PC-3 (cell line): ENCODE results near the gene SLC7A1. TPM values are rescaled to one million over a fixed set of nuclear protein-coding genes. Genes with fewer than 3 reads are reported as not detected.

Experiments used
- ATAC-seq: fragments of 200-7000 bp; cut with Tn5 transposase; 2 replicates; pipeline ENCODE4 v1.9.1; 2020; ENCODE audit warnings: mild to moderate bottlenecking, moderate library complexity
- BruUV-seq: library from RNA; stranded (reverse); fragments of 400-500 nt; replicated peaks from 2 replicates; lab custom pipeline; 2021; lab: Mats Ljungman, UMichigan
- CTCF ChIA-PET: fragments of 300-600 bp; sonication (Branson Sonifier 250); formaldehyde crosslinking; loops from one replicate; lab custom pipeline; 2022; ENCODE audit warnings: antibody characterized with exemption; lab: Charles Lee
- POLR2A ChIA-PET: fragments of 300-600 bp; sonication (Branson Sonifier 250); formaldehyde crosslinking; loops from one replicate; lab custom pipeline; 2022; ENCODE audit warnings: antibody characterized with exemption; ENCODE audit not compliant: unreplicated experiment; lab: Charles Lee
- DNase-seq: peaks from one replicate; pipeline ENCODE4 v3.0.0-alpha.2; 2015
- H2AFZ ChIP-seq: fragments of 300-600 bp; sonication (generic); 2 replicates; pipeline ENCODE4 v1.6.0; 2016; ENCODE audit warnings: antibody characterized with exemption, low read length
- H3F3A ChIP-seq: fragments of 300-600 bp; sonication (generic); one replicate; pipeline ENCODE4 v1.6.0; 2017; ENCODE audit warnings: antibody characterized with exemption, low read length, control low read depth, mild to moderate bottlenecking; ENCODE audit not compliant: unreplicated experiment
- H3K27ac ChIP-seq: fragments of 300-600 bp; sonication (generic); 2 replicates; pipeline ENCODE4 v1.5.1; 2016; ENCODE audit warnings: mild to moderate bottlenecking, low read length
- H3K27me3 ChIP-seq: fragments of 300-600 bp; sonication (generic); 2 replicates; pipeline ENCODE4 v1.6.1; 2016; ENCODE audit warnings: low read length, mixed read lengths
- H3K36me3 ChIP-seq: fragments of 300-600 bp; sonication (generic); 2 replicates; pipeline ENCODE4 v1.6.1; 2016; ENCODE audit warnings: low read depth, mixed run types, low read length, mixed read lengths
- H3K4me1 ChIP-seq: fragments of 300-600 bp; sonication (generic); 2 replicates; pipeline ENCODE4 v1.5.1; 2016; ENCODE audit warnings: low read length; ENCODE audit not compliant: insufficient read depth
- H3K4me2 ChIP-seq: fragments of 300-600 bp; sonication (generic); 2 replicates; pipeline ENCODE4 v1.6.0; 2016; ENCODE audit warnings: low read length
- H3K4me3 ChIP-seq: fragments of 300-600 bp; sonication (generic); 2 replicates; pipeline ENCODE4 v1.5.1; 2016; ENCODE audit warnings: mild to moderate bottlenecking, low read length, mixed read lengths
- H3K79me2 ChIP-seq: fragments of 300-600 bp; sonication (generic); 2 replicates; pipeline ENCODE4 v1.6.1; 2017; ENCODE audit warnings: low read length, mixed read lengths
- H3K9ac ChIP-seq: fragments of 300-600 bp; sonication (generic); 2 replicates; pipeline ENCODE4 v1.6.0; 2016; ENCODE audit warnings: mild to moderate bottlenecking, low read length
- H3K9me2 ChIP-seq: fragments of 300-600 bp; sonication (generic); replicated peaks from 2 replicates; pipeline ENCODE4 v1.6.1; 2016; ENCODE audit warnings: mixed run types, low read length, mixed read lengths
- H3K9me3 ChIP-seq: fragments of 300-600 bp; sonication (generic); 2 replicates; pipeline ENCODE4 v1.6.1; 2016; ENCODE audit warnings: low read length, mixed read lengths
- H4K20me1 ChIP-seq: fragments of 300-600 bp; sonication (generic); 2 replicates; pipeline ENCODE4 v1.6.1; 2016; ENCODE audit warnings: low read length, mixed read lengths
- EZH2 ChIP-seq: fragments of 300-600 bp; sonication (generic); IDR thresholded peaks from one replicate; pipeline ENCODE4 v1.6.1; 2017; ENCODE audit warnings: antibody characterized with exemption, mild to moderate bottlenecking, low read length; ENCODE audit not compliant: unreplicated experiment
- EZH2phosphoT487 ChIP-seq: fragments of 300-600 bp; sonication (generic); IDR thresholded peaks from 2 replicates; pipeline ENCODE4 v1.6.1; 2018; ENCODE audit warnings: mild to moderate bottlenecking, antibody characterized with exemption, low read length, borderline replicate concordance
- intact Hi-C: fragments of 100-400 bp; cut with micrococcal nuclease; formaldehyde crosslinking; loops from 2 replicates; pipeline ENCODE4 v1.9.0; 2023
- total RNA-seq: library from RNA; depleted of rRNA; stranded (reverse); fragments of >200 nt; gene quantifications from 2 replicates; pipeline ENCODE4 v1.2.3, GENCODE V29; 2014
- TF ChIP-seq, protein P1 (sequence below): fragments of 300-600 bp; sonication (generic); conservative IDR thresholded peaks from 2 replicates; pipeline ENCODE4 v1.5.1; 2017; ENCODE audit warnings: antibody characterized with exemption, low read depth, mild to moderate bottlenecking, low read length

The SLC7A1 gene
- total RNA-seq, 1 experiment from 2014 or later, result 19.5 TPM

- ATAC-seq (no peak), DNase-seq (no peak)
- no peak overlapping the region for H3K4me2 ChIP-seq
- H3K27me3 ChIP-seq, result no peaks in the 10 kb centered on the region
- POLR2A ChIA-PET, result no interaction called here
- no peaks in the 10 kb centered on the region for H3K9me2 ChIP-seq
- peaks cover 100% of the 10 kb centered on the region for H3K79me2 ChIP-seq
- intact Hi-C loops, result no loop called here
- H2AFZ ChIP-seq, result no peak overlapping the region
- TF ChIP-seq, protein P1, sequence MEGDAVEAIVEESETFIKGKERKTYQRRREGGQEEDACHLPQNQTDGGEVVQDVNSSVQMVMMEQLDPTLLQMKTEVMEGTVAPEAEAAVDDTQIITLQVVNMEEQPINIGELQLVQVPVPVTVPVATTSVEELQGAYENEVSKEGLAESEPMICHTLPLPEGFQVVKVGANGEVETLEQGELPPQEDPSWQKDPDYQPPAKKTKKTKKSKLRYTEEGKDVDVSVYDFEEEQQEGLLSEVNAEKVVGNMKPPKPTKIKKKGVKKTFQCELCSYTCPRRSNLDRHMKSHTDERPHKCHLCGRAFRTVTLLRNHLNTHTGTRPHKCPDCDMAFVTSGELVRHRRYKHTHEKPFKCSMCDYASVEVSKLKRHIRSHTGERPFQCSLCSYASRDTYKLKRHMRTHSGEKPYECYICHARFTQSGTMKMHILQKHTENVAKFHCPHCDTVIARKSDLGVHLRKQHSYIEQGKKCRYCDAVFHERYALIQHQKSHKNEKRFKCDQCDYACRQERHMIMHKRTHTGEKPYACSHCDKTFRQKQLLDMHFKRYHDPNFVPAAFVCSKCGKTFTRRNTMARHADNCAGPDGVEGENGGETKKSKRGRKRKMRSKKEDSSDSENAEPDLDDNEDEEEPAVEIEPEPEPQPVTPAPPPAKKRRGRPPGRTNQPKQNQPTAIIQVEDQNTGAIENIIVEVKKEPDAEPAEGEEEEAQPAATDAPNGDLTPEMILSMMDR, result no peak
- no peak for TF ChIP-seq EZH2phosphoT487
- no peak for TF ChIP-seq EZH2
- 0 out of 2 replicates have a peak, but pooled peaks cover 7% of the 10 kb centered on the region for H3K4me1 ChIP-seq
- no peaks in the 10 kb centered on the region for H3F3A ChIP-seq
- no peaks in the 10 kb centered on the region for H3K36me3 ChIP-seq
- no peak overlapping the region for H3K27ac ChIP-seq
- H3K4me3 ChIP-seq, result no peak overlapping the region
- peaks cover 35% of the 10 kb centered on the region; the same call in 1 of the 2 replicates for H4K20me1 ChIP-seq
- H3K9ac ChIP-seq, result no peak overlapping the region
- H3K9me3 ChIP-seq, result no peaks in the 10 kb centered on the region
- CTCF ChIA-PET, result no interaction called here
- no TSS peak for BruUV-seq
Measured at GRCh38 chr13:29572575-29572974, 22.9 kb downstream of the SLC7A1 start.

- intact Hi-C loops, result no loop called here
- Histone ChIP-seq H3K27ac (no peak overlapping the region), H3K9me3 (no peaks in the 10 kb centered on the region), H3F3A (no peaks in the 10 kb centered on the region), H3K36me3 (no peaks in the 10 kb centered on the region), H4K20me1 (peaks cover 32% of the 10 kb centered on the region; the same call in 1 of the 2 replicates), H2AFZ (no peak overlapping the region), H3K9me2 (no peaks in the 10 kb centered on the region), H3K4me2 (no peak overlapping the region), H3K79me2 (peaks cover 100% of the 10 kb centered on the region), H3K27me3 (no peaks in the 10 kb centered on the region), H3K4me3 (no peak overlapping the region), H3K9ac (no peak overlapping the region), H3K4me1 (0 out of 2 replicates have a peak, but pooled peaks cover 2% of the 10 kb centered on the region)
- TF ChIP-seq, protein P1, result no peak
- TF ChIP-seq EZH2phosphoT487 (no peak), EZH2 (no peak)
- DNase-seq, result no peak
- no TSS peak for BruUV-seq
- ATAC-seq, result no peak
- ChIA-PET CTCF (no interaction called here), POLR2A (no interaction called here)
Measured at GRCh38 chr13:29571876-29572570, 23.5 kb downstream of the SLC7A1 start.

DNA sequence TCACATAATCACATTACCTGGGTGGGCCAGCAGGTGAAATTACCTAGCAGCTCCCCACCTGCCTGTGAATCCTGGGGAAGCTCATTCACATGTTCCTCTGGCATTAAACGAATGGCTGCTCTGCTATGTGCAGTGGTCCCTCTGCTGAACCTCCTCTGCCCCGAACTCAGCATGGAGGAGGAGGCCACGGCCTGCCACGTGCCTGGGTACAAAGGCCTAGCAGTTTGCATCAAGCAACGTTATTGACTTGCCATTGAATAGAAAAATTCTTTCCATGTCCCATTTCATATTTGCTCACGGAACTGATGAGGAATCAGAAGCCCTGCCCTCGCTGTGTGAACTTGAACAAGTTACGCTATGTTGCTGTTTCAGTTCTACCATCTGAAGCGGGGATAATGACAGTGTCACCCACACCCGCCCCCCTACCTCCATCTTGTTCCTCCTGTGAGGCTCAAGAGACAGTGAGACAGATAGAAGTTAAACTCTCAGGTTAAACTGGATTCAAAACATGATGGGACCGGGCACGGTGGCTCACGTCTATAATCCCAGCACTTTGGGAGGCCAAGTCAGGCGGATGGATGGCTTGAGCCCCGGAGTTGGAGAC, 25.3 kb downstream of the SLC7A1 start:
- Histone ChIP-seq H3K4me3 (no peak overlapping the region), H2AFZ (no peak overlapping the region), H3K27me3 (no peaks in the 10 kb centered on the region), H4K20me1 (peaks cover 35% of the 10 kb centered on the region; the same call in 1 of the 2 replicates), H3K9me3 (no peaks in the 10 kb centered on the region), H3K27ac (no peak overlapping the region), H3K79me2 (peaks cover 100% of the 10 kb centered on the region), H3K9me2 (no peaks in the 10 kb centered on the region), H3K36me3 (no peaks in the 10 kb centered on the region), H3F3A (no peaks in the 10 kb centered on the region), H3K4me2 (no peak overlapping the region), H3K9ac (no peak overlapping the region), H3K4me1 (no peaks in the 10 kb centered on the region)
- BruUV-seq, result no TSS peak
- CTCF ChIA-PET, result no interaction called here
- no peak for ATAC-seq
- intact Hi-C loops, result no loop called here
- no peak for DNase-seq
- TF ChIP-seq EZH2phosphoT487, result no peak
- TF ChIP-seq, protein P1, result no peak
- TF ChIP-seq EZH2, result no peak
- POLR2A ChIA-PET, result no interaction called here
